GM18520 (cell line): ENCODE data around the gene TRIM42.

Experiments used
- ATAC-seq: cut with Tn5 transposase; IDR thresholded peaks from one replicate; pipeline ENCODE4 v1.9.1; 2021; ENCODE audit not compliant: unreplicated experiment

The TRIM42 gene

GRCh38 chr3:140709751-140710150 lies 31.9 kb downstream of the TRIM42 start:
- ATAC-seq: no peak

GRCh38 chr3:140710711-140711389 lies 33.0 kb downstream of the TRIM42 start:
- ATAC-seq: no peak

GRCh38 chr3:140711390-140712035 lies 33.6 kb downstream of the TRIM42 start:
- no peak for ATAC-seq

GRCh38 chr3:140712301-140712700 lies 34.4 kb downstream of the TRIM42 start:
- ATAC-seq: no peak

- no peak for ATAC-seq
Observed at GRCh38 chr3:140715035-140715434, 37.2 kb downstream of the TRIM42 start.

- ATAC-seq: no peak
Observed at GRCh38 chr3:140717921-140718320, 40.1 kb downstream of the TRIM42 start.

- no peak for ATAC-seq
Observed at GRCh38 chr3:140719841-140720614, 42.2 kb downstream of the TRIM42 start.

- ATAC-seq: no peak
Observed at GRCh38 chr3:140723576-140723975, 45.7 kb downstream of the TRIM42 start.

GRCh38 chr3:140724856-140725812 lies 47.3 kb downstream of the TRIM42 start:
- ATAC-seq: peak; percentile 80

- ATAC-seq: no peak
Observed at GRCh38 chr3:140726066-140726465, 48.2 kb downstream of the TRIM42 start.

- no peak for ATAC-seq
Observed at GRCh38 chr3:140727886-140728285, 50.0 kb downstream of the TRIM42 start.

GRCh38 chr3:140731440-140732119 lies 53.7 kb downstream of the TRIM42 start:
- ATAC-seq: peak; percentile 69

- no peak for ATAC-seq
Observed at GRCh38 chr3:140733623-140734022, 55.8 kb downstream of the TRIM42 start.

GRCh38 chr3:140736863-140737460 lies 59.1 kb downstream of the TRIM42 start:
- no peak for ATAC-seq

- no peak for ATAC-seq
Observed at GRCh38 chr3:140742116-140742515, 64.3 kb downstream of the TRIM42 start.

- no peak for ATAC-seq
Observed at GRCh38 chr3:140748171-140748570, 70.3 kb downstream of the TRIM42 start.

- no peak for ATAC-seq
Observed at GRCh38 chr3:140748903-140749302, 71.0 kb downstream of the TRIM42 start.
